ENCODE results near the gene RASSF5. TPM values are rescaled to one million over a fixed set of nuclear protein-coding genes. Genes with fewer than 3 reads are reported as not detected.
A peak's percentile ranks its signal among the peaks of the same experiment; 100 is the strongest.

Gene RASSF5
- total RNA-seq, 1 donor from 2014 or later = 5.3 TPM

- intact Hi-C loops (cut with DNase I) = no loop called here
- peak; percentile 81 for ATAC-seq
- peak; percentile 95 for DNase-seq (ENCODE audit: missing footprints)
Observed at GRCh38 chr1:206556750-206557635, 49.7 kb downstream of the RASSF5 start.

GRCh38 chr1:206557636-206558473 is 50.5 kb downstream of the RASSF5 start:
- intact Hi-C loops (cut with DNase I) = no loop called here
- DNase-seq (ENCODE audit: missing footprints) (no peak), ATAC-seq (no peak)

- intact Hi-C loops (cut with DNase I) = no loop called here
- no peak for ATAC-seq
- DNase-seq (ENCODE audit: missing footprints) = no peak
Observed at GRCh38 chr1:206558794-206559671, 51.7 kb downstream of the RASSF5 start.

- DNase-seq (ENCODE audit: missing footprints) = no peak
- intact Hi-C loops (cut with DNase I) = no loop called here
- ATAC-seq = no peak
Observed at GRCh38 chr1:206559672-206559995, 52.3 kb downstream of the RASSF5 start.

GRCh38 chr1:206560007-206560716 is 52.8 kb downstream of the RASSF5 start:
- intact Hi-C loops (cut with DNase I) = no loop called here
- ATAC-seq (no peak), DNase-seq (ENCODE audit: missing footprints) (no peak)

- DNase-seq (ENCODE audit: missing footprints) (no peak), ATAC-seq (no peak)
- intact Hi-C loops (cut with DNase I) = no loop called here
Observed at GRCh38 chr1:206563367-206564207, 56.3 kb downstream of the RASSF5 start.

- ATAC-seq = no peak
- intact Hi-C loops (cut with DNase I) = no loop called here
- DNase-seq (ENCODE audit: missing footprints) = no peak
Observed at GRCh38 chr1:206565995-206566394, 58.7 kb downstream of the RASSF5 start.

GRCh38 chr1:206566999-206567398 is 59.7 kb downstream of the RASSF5 start:
- intact Hi-C loops (cut with DNase I) = no loop called here
- DNase-seq (ENCODE audit: missing footprints) (no peak), ATAC-seq (no peak)

- ATAC-seq = peak; percentile 15
- peak; percentile 84 for DNase-seq (ENCODE audit: missing footprints)
- intact Hi-C loops (cut with DNase I) = no loop called here
Observed at GRCh38 chr1:206568256-206568655, 60.9 kb downstream of the RASSF5 start.

- no peak for ATAC-seq
- no peak for DNase-seq (ENCODE audit: missing footprints)
- intact Hi-C loops (cut with DNase I) = no loop called here
Observed at GRCh38 chr1:206568779-206569352, 61.5 kb downstream of the RASSF5 start.

- DNase-seq (ENCODE audit: missing footprints) (no peak), ATAC-seq (no peak)
- intact Hi-C loops (cut with DNase I) = no loop called here
Observed at GRCh38 chr1:206569556-206569955, 62.2 kb downstream of the RASSF5 start.

GRCh38 chr1:206570529-206570928 is 63.2 kb downstream of the RASSF5 start:
- intact Hi-C loops (cut with DNase I) = no loop called here
- no peak for DNase-seq (ENCODE audit: missing footprints)
- ATAC-seq = no peak

- intact Hi-C loops (cut with DNase I) = no loop called here
- ATAC-seq (no peak), DNase-seq (ENCODE audit: missing footprints) (no peak)
Observed at GRCh38 chr1:206572835-206573234, 65.5 kb downstream of the RASSF5 start.

- DNase-seq (ENCODE audit: missing footprints) = no peak
- intact Hi-C loops (cut with DNase I) = no loop called here
- no peak for ATAC-seq
Observed at GRCh38 chr1:206573319-206573718, 66.0 kb downstream of the RASSF5 start.

GRCh38 chr1:206573762-206574161 is 66.4 kb downstream of the RASSF5 start:
- no peak for ATAC-seq
- DNase-seq (ENCODE audit: missing footprints) = no peak
- intact Hi-C loops (cut with DNase I) = no loop called here

GRCh38 chr1:206575165-206575893 is 68.0 kb downstream of the RASSF5 start:
- intact Hi-C loops (cut with DNase I) = no loop called here
- ATAC-seq (peak; percentile 76), DNase-seq (ENCODE audit: missing footprints) (no peak)

Measured in Right ventricle myocardium inferior (tissue), 1 donor.